ENCODE results near the gene PWP1. TPM values are rescaled to one million over a fixed set of nuclear protein-coding genes. Genes with fewer than 3 reads are reported as not detected.

Gene PWP1
- total RNA-seq (10 to 100 TPM; 72.3 to 80.2 TPM), polyA plus RNA-seq (71.3 TPM)

DNA sequence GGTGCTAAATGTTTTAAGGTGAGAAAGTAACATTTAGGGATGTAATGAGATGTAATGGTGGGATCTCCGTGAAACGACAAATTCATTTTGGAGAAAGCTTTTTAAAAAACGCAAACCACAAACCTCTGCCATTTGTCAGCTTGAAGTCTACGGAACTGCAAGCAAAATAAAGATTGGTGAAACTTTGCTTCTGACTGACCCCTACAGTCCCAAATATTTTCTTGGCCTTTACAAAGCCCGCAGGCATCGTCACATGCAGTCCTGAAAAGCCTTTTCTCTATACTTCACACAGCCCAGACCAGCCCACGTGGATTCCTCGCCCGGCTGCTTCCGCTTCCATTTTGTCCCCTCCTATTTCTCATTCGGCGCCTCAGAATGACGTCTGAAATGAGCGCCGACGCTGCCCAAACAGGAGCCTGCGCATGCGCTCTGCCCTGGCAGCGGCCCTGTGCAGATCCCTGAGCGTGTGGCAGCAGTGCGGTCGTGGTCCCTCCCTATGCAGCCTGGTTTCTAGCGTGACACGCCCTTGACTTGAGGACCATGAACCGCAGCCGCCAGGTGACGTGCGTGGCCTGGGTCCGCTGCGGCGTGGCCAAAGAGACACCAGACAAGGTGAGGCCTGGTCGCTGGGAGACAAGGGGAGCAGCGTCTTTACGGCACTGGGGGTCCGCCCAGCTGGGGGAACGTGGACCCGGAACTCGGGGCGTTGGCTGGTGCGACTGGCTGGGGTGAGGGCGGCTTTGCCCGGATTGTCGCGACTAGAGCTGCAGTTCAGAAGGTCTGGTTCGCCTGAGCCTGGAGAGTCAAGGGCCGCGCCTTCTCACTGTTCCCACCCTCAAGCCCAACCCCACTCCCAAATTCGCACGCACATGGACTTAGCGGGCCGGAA lies at the start of gene PWP1:
PWP1 (plus strand) TSS at position 440 of the 889 bp plus-strand sequence; CDS start at position 541, 101 bp downstream.
- DNase-seq = peak; percentile 93 to 96 (median 95)
- Mint-ChIP-seq H3K9me3 (no peaks in the 10 kb centered on the region), H3K36me3 (peaks cover 4 to 41% (median 14%) of the 10 kb centered on the region in 3 donors), H3K4me1 (peaks cover 23 to 39% (median 36%) of the 10 kb centered on the region in 3 donors), H3K4me3 (peak within 1 kb of the TSS; percentile 87 to 98 (median 96)), H3K27me3 (peaks cover 0 to 1% of the 10 kb centered on the region in 2 donors), H3K27ac (peak within 1 kb of the TSS; percentile 91 to 99 (median 98))
- H3K9me3 ChIP-seq (ENCODE audit: low read length) = no peaks in the 10 kb centered on the region
- peaks cover 23% of the 10 kb centered on the region for H3K4me1 ChIP-seq (ENCODE audit: insufficient read depth, low read length)
- peaks cover 12% of the 10 kb centered on the region for H3K36me3 ChIP-seq (ENCODE audit: insufficient read depth, low read length)
- POLR2A ChIA-PET = interaction anchor here (1.0 kb wide), 2 partner anchors 10 to 592 kb away, joined by 3 to 6 read pairs; partner anchors contain the start of gene CRY1
- CTCF ChIA-PET = interaction anchor here (1.0 to 2.5 kb wide), 3 partner anchors 9 to 72 kb away, joined by 3 to 12 read pairs (median 10); no protein-coding TSS in a partner anchor
- H3K27me3 ChIP-seq (ENCODE audit: insufficient read depth, low read length, poor library complexity, severe bottlenecking) = no peaks in the 10 kb centered on the region
- H3K4me3 ChIP-seq (ENCODE audit: low read length) = peak within 1 kb of the TSS; percentile 83
- H3K27ac ChIP-seq (ENCODE audit: low read depth, low read length) = peak within 1 kb of the TSS; percentile 86

DNA sequence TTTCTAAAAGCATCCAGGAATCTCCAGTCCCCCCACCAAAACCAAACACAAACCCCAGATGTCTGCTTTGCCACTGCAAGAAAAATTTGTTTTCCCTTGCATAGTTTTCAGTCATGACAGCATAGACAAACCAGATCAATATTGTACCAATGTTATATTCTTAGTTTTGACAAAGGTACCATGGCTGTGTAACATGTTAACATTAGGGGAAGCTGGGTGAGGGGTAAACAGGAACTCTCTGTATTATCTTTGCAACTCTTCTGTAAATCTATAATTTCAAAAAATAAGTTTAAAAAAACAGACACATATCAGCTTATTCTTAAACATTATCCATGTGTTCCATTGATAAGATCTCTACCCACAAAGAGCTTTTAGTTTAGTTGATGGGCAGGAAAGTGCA lies 44.4 kb upstream of the PWP1 start:
- POLR2A ChIA-PET = no interaction called here
- Mint-ChIP-seq H3K4me1 (no peaks in the 10 kb centered on the region), H3K4me3 (no peak overlapping the region), H3K36me3 (peaks cover 7 to 51% (median 15%) of the 10 kb centered on the region in 3 donors), H3K9me3 (no peaks in the 10 kb centered on the region), H3K27ac (no peak overlapping the region), H3K27me3 (peaks cover 2 to 3% of the 10 kb centered on the region in 2 donors)
- DNase-seq = no peak
- H3K36me3 ChIP-seq (ENCODE audit: insufficient read depth, low read length) = no peaks in the 10 kb centered on the region
- H3K4me3 ChIP-seq (ENCODE audit: low read length) = no peak overlapping the region
- no peak overlapping the region for H3K27ac ChIP-seq (ENCODE audit: low read depth, low read length)
- H3K27me3 ChIP-seq (ENCODE audit: insufficient read depth, low read length, poor library complexity, severe bottlenecking) = no peaks in the 10 kb centered on the region
- CTCF ChIA-PET = interaction anchor here (1.0 kb wide), 1 partner anchor 8 kb away, joined by 3 read pairs; no protein-coding TSS in a partner anchor
- H3K4me1 ChIP-seq (ENCODE audit: insufficient read depth, low read length) = no peaks in the 10 kb centered on the region
- H3K9me3 ChIP-seq (ENCODE audit: low read length) = no peaks in the 10 kb centered on the region

DNA sequence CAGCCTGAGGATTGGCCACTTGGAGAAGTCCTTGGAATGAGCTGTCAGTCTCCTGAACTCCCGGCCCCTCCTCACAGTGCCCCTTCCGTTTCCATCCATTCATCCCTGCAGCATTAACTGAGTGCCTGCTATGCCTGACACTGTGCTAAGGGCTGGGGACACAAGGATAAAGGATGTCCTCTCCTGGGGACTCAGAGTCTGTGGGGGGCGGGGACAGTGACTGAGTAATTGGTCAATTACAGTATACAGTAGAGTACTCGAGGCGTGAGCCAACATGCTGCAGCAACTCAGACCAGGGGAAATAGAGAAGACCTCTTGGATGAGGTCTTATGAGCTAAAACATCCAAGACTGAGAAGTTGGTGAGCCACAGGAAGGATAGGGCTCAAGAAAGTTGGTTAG lies 43.4 kb upstream of the PWP1 start:
- peaks cover 7 to 50% (median 15%) of the 10 kb centered on the region in 3 donors for H3K36me3 Mint-ChIP-seq
- Histone ChIP-seq H3K4me1 (ENCODE audit: insufficient read depth, low read length) (no peaks in the 10 kb centered on the region), H3K27me3 (ENCODE audit: insufficient read depth, low read length, poor library complexity, severe bottlenecking) (no peaks in the 10 kb centered on the region), H3K9me3 (ENCODE audit: low read length) (no peaks in the 10 kb centered on the region), H3K4me3 (ENCODE audit: low read length) (no peak overlapping the region), H3K27ac (ENCODE audit: low read depth, low read length) (no peak overlapping the region), H3K36me3 (ENCODE audit: insufficient read depth, low read length) (no peaks in the 10 kb centered on the region)
- POLR2A ChIA-PET = no interaction called here
- H3K27ac Mint-ChIP-seq = no peak overlapping the region
- CTCF ChIA-PET = no interaction called here
- H3K9me3 Mint-ChIP-seq = no peaks in the 10 kb centered on the region
- H3K4me3 Mint-ChIP-seq = no peak overlapping the region
- H3K4me1 Mint-ChIP-seq = no peaks in the 10 kb centered on the region
- H3K27me3 Mint-ChIP-seq = peaks cover 2 to 3% of the 10 kb centered on the region in 2 donors
- DNase-seq = no peak

DNA sequence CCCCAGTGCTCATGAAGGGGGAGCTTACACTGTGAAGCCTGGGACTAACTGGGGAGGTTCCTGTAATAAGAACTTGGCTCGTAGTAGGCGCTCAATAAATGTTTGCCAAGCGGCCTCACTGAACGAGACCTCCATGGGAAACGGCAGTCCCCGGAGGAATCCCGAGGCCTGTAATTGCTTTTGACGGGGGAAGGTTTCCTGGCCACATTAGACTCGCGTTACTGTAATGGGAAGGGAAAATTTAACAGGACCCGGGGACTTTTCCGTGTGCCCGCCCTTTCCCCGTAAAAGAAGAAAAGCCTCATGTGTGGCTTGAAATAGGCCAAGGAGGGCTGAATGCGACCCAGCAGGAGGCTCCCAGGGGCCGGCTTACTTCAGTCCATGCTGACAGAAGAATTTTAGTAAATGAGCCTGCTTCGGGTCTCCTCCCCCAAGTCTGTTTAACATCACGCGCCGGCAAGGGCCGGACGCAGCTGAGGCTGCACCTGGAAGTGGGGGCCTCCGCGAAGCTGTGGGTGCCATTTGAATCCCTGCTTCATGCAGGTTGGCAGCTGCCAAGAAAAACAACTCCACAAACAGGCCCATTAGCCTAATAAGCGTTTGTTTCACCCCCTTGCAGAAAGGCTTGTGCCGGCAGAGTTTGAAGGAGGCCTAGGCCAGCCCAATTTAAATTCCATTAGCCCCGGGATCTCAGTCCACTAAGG lies 39.8 kb upstream of the PWP1 start:
- Mint-ChIP-seq H3K36me3 (peaks cover under 1 to 27% (median 8%) of the 10 kb centered on the region in 3 donors), H3K27me3 (peaks cover 0 to 2% of the 10 kb centered on the region in 2 donors), H3K4me1 (no peaks in the 10 kb centered on the region), H3K27ac (no peak overlapping the region), H3K4me3 (no peak overlapping the region), H3K9me3 (no peaks in the 10 kb centered on the region)
- CTCF ChIA-PET = no interaction called here
- no peak overlapping the region for H3K27ac ChIP-seq (ENCODE audit: low read depth, low read length)
- POLR2A ChIA-PET = no interaction called here
- no peaks in the 10 kb centered on the region for H3K36me3 ChIP-seq (ENCODE audit: insufficient read depth, low read length)
- no peak overlapping the region for H3K4me3 ChIP-seq (ENCODE audit: low read length)
- no peaks in the 10 kb centered on the region for H3K9me3 ChIP-seq (ENCODE audit: low read length)
- DNase-seq = no peak
- H3K27me3 ChIP-seq (ENCODE audit: insufficient read depth, low read length, poor library complexity, severe bottlenecking) = no peaks in the 10 kb centered on the region
- H3K4me1 ChIP-seq (ENCODE audit: insufficient read depth, low read length) = no peaks in the 10 kb centered on the region

DNA sequence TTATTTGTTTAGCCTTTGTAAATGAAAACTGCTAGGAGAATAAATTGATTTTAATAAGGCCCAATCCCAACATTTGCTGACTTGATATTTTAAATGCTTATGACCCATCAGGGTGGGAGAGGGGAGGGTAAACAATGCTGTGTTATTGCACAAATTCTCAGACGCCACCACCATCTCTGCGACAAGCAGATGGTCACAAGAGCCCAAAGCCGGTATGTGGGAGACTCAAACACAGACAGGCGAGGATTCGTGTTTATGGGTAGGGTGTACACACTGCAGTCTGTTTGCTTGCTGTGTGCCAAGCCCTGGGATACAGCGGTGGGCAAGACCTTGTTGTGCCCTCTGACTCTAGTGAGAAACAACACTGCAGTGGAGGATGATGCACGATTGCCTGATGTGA lies 39.2 kb upstream of the PWP1 start:
- no peaks in the 10 kb centered on the region for H3K4me1 ChIP-seq (ENCODE audit: insufficient read depth, low read length)
- Mint-ChIP-seq H3K4me1 (no peaks in the 10 kb centered on the region), H3K36me3 (peaks cover 0 to 25% (median 7%) of the 10 kb centered on the region in 3 donors), H3K9me3 (no peaks in the 10 kb centered on the region), H3K27me3 (peaks cover 0 to 2% of the 10 kb centered on the region in 2 donors), H3K27ac (peak overlapping the region in 1 of 8 donors; percentile 78), H3K4me3 (no peak overlapping the region)
- no peaks in the 10 kb centered on the region for H3K27me3 ChIP-seq (ENCODE audit: insufficient read depth, low read length, poor library complexity, severe bottlenecking)
- no peak overlapping the region for H3K4me3 ChIP-seq (ENCODE audit: low read length)
- H3K27ac ChIP-seq (ENCODE audit: low read depth, low read length) = no peak overlapping the region
- ChIA-PET CTCF (interaction anchor here (1.2 kb wide), 1 partner anchor 10 kb away, joined by 3 read pairs; no protein-coding TSS in a partner anchor), POLR2A (no interaction called here)
- no peaks in the 10 kb centered on the region for H3K36me3 ChIP-seq (ENCODE audit: insufficient read depth, low read length)
- no peak for DNase-seq
- H3K9me3 ChIP-seq (ENCODE audit: low read length) = no peaks in the 10 kb centered on the region

DNA sequence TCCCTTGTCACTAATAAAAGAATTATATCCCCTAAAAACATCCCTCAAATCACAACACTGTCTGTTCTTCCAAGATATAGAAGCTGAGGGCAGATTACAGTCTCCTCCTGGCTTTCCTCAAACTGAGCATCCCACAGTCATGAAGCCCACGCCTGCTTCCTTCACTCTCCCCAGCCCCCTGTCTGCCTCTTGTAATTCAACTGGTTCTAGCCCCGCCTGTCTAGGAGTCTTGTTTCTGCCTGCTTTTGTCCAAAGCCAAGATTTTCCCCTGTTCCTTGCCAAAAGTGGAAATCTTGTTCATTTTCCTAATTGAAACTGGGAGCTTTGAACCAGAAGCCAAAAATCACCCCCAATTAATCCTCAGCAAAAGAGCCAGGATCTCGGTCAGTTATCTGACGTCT lies 35.9 kb upstream of the PWP1 start:
- H3K4me3 ChIP-seq (ENCODE audit: low read length) = no peak overlapping the region
- Mint-ChIP-seq H3K4me3 (no peak overlapping the region), H3K27me3 (peaks cover 0 to under 1% of the 10 kb centered on the region in 2 donors), H3K27ac (peak overlapping the region in 1 of 8 donors; percentile 54), H3K36me3 (peaks cover 0 to 15% (median 0%) of the 10 kb centered on the region in 3 donors), H3K9me3 (no peaks in the 10 kb centered on the region), H3K4me1 (no peaks in the 10 kb centered on the region)
- DNase-seq = no peak
- ChIA-PET POLR2A (no interaction called here), CTCF (no interaction called here)
- no peak overlapping the region for H3K27ac ChIP-seq (ENCODE audit: low read depth, low read length)
- no peaks in the 10 kb centered on the region for H3K36me3 ChIP-seq (ENCODE audit: insufficient read depth, low read length)
- H3K9me3 ChIP-seq (ENCODE audit: low read length) = no peaks in the 10 kb centered on the region
- H3K4me1 ChIP-seq (ENCODE audit: insufficient read depth, low read length) = no peaks in the 10 kb centered on the region
- no peaks in the 10 kb centered on the region for H3K27me3 ChIP-seq (ENCODE audit: insufficient read depth, low read length, poor library complexity, severe bottlenecking)

DNA sequence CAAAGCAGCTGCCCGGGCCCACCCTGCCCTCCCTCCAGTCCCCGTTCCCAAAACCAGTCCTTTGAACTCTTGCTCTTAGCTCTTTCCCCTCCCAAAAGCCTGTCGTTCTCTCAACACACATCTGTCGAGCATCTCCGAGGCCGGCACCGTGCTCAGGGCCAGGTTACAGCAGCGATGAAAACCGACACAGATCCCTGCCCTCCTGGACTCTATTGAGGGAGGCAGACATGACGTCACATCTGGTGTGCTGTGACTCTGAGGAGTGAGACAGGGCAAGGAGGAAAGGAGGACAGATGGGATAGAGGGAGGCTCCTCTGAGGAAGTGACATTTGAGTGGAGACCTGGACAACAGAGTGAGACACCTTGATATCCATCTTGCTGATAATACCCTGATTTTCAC lies 34.6 kb upstream of the PWP1 start:
- Histone ChIP-seq H3K27ac (ENCODE audit: low read depth, low read length) (no peak overlapping the region), H3K4me1 (ENCODE audit: insufficient read depth, low read length) (no peaks in the 10 kb centered on the region), H3K4me3 (ENCODE audit: low read length) (no peak overlapping the region), H3K27me3 (ENCODE audit: insufficient read depth, low read length, poor library complexity, severe bottlenecking) (no peaks in the 10 kb centered on the region), H3K9me3 (ENCODE audit: low read length) (no peaks in the 10 kb centered on the region), H3K36me3 (ENCODE audit: insufficient read depth, low read length) (no peaks in the 10 kb centered on the region)
- Mint-ChIP-seq H3K4me3 (no peak overlapping the region), H3K4me1 (no peaks in the 10 kb centered on the region), H3K9me3 (no peaks in the 10 kb centered on the region), H3K36me3 (peaks cover 0 to 17% (median 0%) of the 10 kb centered on the region in 3 donors), H3K27me3 (no peaks in the 10 kb centered on the region), H3K27ac (no peak overlapping the region)
- ChIA-PET POLR2A (no interaction called here), CTCF (no interaction called here)
- no peak for DNase-seq

Measured in CD8-positive, alpha-beta memory T cell (primary cell).